BLaER1 treated with 17β-estradiol and CSF1 and Interleukin-3, amounts not matched to agents 10 nM and 100 nM (cell line): Measurements from ENCODE around the gene SLC12A4.

Experiments used
- H3K27ac ChIP-seq, 11 experiments: shearing (Covaris generic); formaldehyde crosslinking; 2 replicates each; pipeline ENCODE4 v1.8.1; 2022
- H3K27me3 ChIP-seq, 11 experiments: shearing (Covaris generic); formaldehyde crosslinking; 2 replicates each; pipeline ENCODE4 v1.8.1; 2022
- H3K36me3 ChIP-seq, 11 experiments: shearing (Covaris generic); formaldehyde crosslinking; 2 replicates each; pipeline ENCODE4 v1.8.1; 2022
- H3K4me1 ChIP-seq, 10 experiments: shearing (Covaris generic); formaldehyde crosslinking; 2 replicates each; pipeline ENCODE4 v1.8.1; 2022
- H3K4me2 ChIP-seq, 11 experiments: shearing (Covaris generic); formaldehyde crosslinking; 2 replicates each; pipeline ENCODE4 v1.8.1; 2022
- H3K4me3 ChIP-seq, 10 experiments: shearing (Covaris generic); formaldehyde crosslinking; 2 replicates each; pipeline ENCODE4 v1.8.1; 2022
- H3K9ac ChIP-seq, 11 experiments: shearing (Covaris generic); formaldehyde crosslinking; 2 replicates each; pipeline ENCODE4 v1.8.1; 2022
- H3K9me3 ChIP-seq, 11 experiments: shearing (Covaris generic); formaldehyde crosslinking; replicated peaks in 1 of 11; 2 replicates each; pipeline ENCODE4 v1.8.1; 2022
- H4K20me1 ChIP-seq, 11 experiments: shearing (Covaris generic); formaldehyde crosslinking; 2 replicates each; pipeline ENCODE4 v1.8.1; 2022
- Cebpa-rat ChIP-seq, 11 experiments: shearing (Covaris generic); IDR thresholded peaks; 2 replicates each; pipeline ENCODE4 v1.8.1; 2022

SLC12A4 gene

GRCh38 chr16:67931712-67932461 lies 36.5 kb downstream of the SLC12A4 start, which contains the start of gene CTRL:
CTRL (minus strand) TSS chr16:67931862; CDS start chr16:67931852, 10 bp downstream.
- Histone ChIP-seq H3K9me3 (no peaks in the 10 kb centered on the region), H3K27ac (no peak within 1 kb of the TSS), H4K20me1 (peaks cover 44 to 83% (median 77%) of the 10 kb centered on the region in 11 experiments), H3K4me1 (peaks cover 18 to 50% (median 46%) of the 10 kb centered on the region in 10 experiments), H3K27me3 (no peaks in the 10 kb centered on the region), H3K36me3 (peaks cover 57 to 85% (median 78%) of the 10 kb centered on the region in 11 experiments), H3K4me3 (no peak within 1 kb of the TSS), H3K9ac (0 out of 22 replicates have a peak within 1 kb of the TSS, but pooled peaks of 1 of the 11 experiments have one; percentile 1), H3K4me2 (no peak within 1 kb of the TSS)
- no peak for TF ChIP-seq Cebpa-rat (IDR thresholded peaks at IDR 0.05)

- H4K20me1 ChIP-seq = peaks cover 54 to 94% (median 88%) of the 10 kb centered on the region in 11 experiments
- no peak overlapping the region for H3K27ac ChIP-seq
- H3K9ac ChIP-seq = no peak overlapping the region
- peaks cover 29 to 61% (median 56%) of the 10 kb centered on the region in 10 experiments for H3K4me1 ChIP-seq
- H3K4me3 ChIP-seq = no peak overlapping the region
- H3K9me3 ChIP-seq = no peaks in the 10 kb centered on the region
- no peaks in the 10 kb centered on the region for H3K27me3 ChIP-seq
- peaks cover 57 to 85% (median 78%) of the 10 kb centered on the region in 11 experiments for H3K36me3 ChIP-seq
- TF ChIP-seq Cebpa-rat (IDR thresholded peaks at IDR 0.05) = no peak
- H3K4me2 ChIP-seq = no peak overlapping the region
Measured at GRCh38 chr16:67930678-67931211, 37.7 kb downstream of the SLC12A4 start.

- no peak for TF ChIP-seq Cebpa-rat (IDR thresholded peaks at IDR 0.05)
- H4K20me1 ChIP-seq = peaks cover 56 to 95% (median 90%) of the 10 kb centered on the region in 11 experiments
- peaks cover 30 to 62% (median 57%) of the 10 kb centered on the region in 10 experiments for H3K4me1 ChIP-seq
- no peak overlapping the region for H3K4me2 ChIP-seq
- H3K4me3 ChIP-seq = no peak overlapping the region
- no peaks in the 10 kb centered on the region for H3K9me3 ChIP-seq
- no peak overlapping the region for H3K9ac ChIP-seq
- peaks cover 56 to 81% (median 74%) of the 10 kb centered on the region in 11 experiments for H3K36me3 ChIP-seq
- no peaks in the 10 kb centered on the region for H3K27me3 ChIP-seq
- H3K27ac ChIP-seq = no peak overlapping the region
Measured at GRCh38 chr16:67930191-67930590, 38.2 kb downstream of the SLC12A4 start.

GRCh38 chr16:67928561-67929364 lies 39.7 kb downstream of the SLC12A4 start:
- Histone ChIP-seq H3K27ac (no peak overlapping the region; a peak in 1 of 22 replicates), H3K4me2 (peak overlapping the region in 8 of 11 experiments; percentile 6 to 87 (median 26); a peak in 10 of 22 replicates), H3K4me1 (peaks cover 19 to 63% (median 61%) of the 10 kb centered on the region in 10 experiments), H3K36me3 (peaks cover 41 to 75% (median 66%) of the 10 kb centered on the region in 11 experiments), H3K4me3 (no peak overlapping the region), H3K9ac (peak overlapping the region in 4 of 11 experiments; percentile 0 to 27 (median 10); a peak in 3 of 22 replicates), H4K20me1 (peaks cover 54 to 95% (median 90%) of the 10 kb centered on the region in 11 experiments; a peak in 21 of 22 replicates), H3K9me3 (no peaks in the 10 kb centered on the region), H3K27me3 (no peaks in the 10 kb centered on the region)
- TF ChIP-seq Cebpa-rat (IDR thresholded peaks at IDR 0.05) = no peak

GRCh38 chr16:67928147-67928546 lies 40.3 kb downstream of the SLC12A4 start:
- no peak for TF ChIP-seq Cebpa-rat (IDR thresholded peaks at IDR 0.05)
- Histone ChIP-seq H3K27ac (peak overlapping the region in 2 of 11 experiments; percentile 63 to 71; a peak in 2 of 22 replicates), H3K4me3 (no peak overlapping the region), H3K9ac (peak overlapping the region in 3 of 11 experiments; percentile 10 to 71 (median 42); a peak in 4 of 22 replicates), H4K20me1 (peaks cover 57 to 98% (median 90%) of the 10 kb centered on the region in 11 experiments; a peak in 21 of 22 replicates), H3K9me3 (no peaks in the 10 kb centered on the region), H3K36me3 (peaks cover 43 to 76% (median 67%) of the 10 kb centered on the region in 11 experiments), H3K4me2 (peak overlapping the region in 7 of 11 experiments; percentile 20 to 87 (median 26); a peak in 8 of 22 replicates), H3K4me1 (peaks cover 19 to 69% (median 66%) of the 10 kb centered on the region in 10 experiments), H3K27me3 (no peaks in the 10 kb centered on the region)

GRCh38 chr16:67927131-67927941 lies 41.1 kb downstream of the SLC12A4 start:
- peaks cover 23 to 77% (median 74%) of the 10 kb centered on the region in 10 experiments for H3K4me1 ChIP-seq
- peak overlapping the region in 1 of 10 experiments; percentile 38; a peak in 1 of 20 replicates for H3K4me3 ChIP-seq
- peaks cover 40 to 73% (median 60%) of the 10 kb centered on the region in 11 experiments for H3K36me3 ChIP-seq
- no peak for TF ChIP-seq Cebpa-rat (IDR thresholded peaks at IDR 0.05)
- H3K27ac ChIP-seq = peak overlapping the region in 6 of 11 experiments; percentile 57 to 71 (median 61); a peak in 10 of 22 replicates
- peak overlapping the region in 9 of 11 experiments; percentile 30 to 75 (median 59); a peak in 14 of 22 replicates for H3K9ac ChIP-seq
- no peaks in the 10 kb centered on the region for H3K9me3 ChIP-seq
- H3K4me2 ChIP-seq = peak overlapping the region; percentile 73 to 93 (median 87); a peak in 17 of 22 replicates
- H3K27me3 ChIP-seq = no peaks in the 10 kb centered on the region
- peaks cover 64 to 100% (median 92%) of the 10 kb centered on the region in 11 experiments; a peak in 21 of 22 replicates for H4K20me1 ChIP-seq

- peaks cover 70 to 100% (median 95%) of the 10 kb centered on the region in 11 experiments; a peak in 21 of 22 replicates for H4K20me1 ChIP-seq
- H3K36me3 ChIP-seq = peaks cover 33 to 66% (median 51%) of the 10 kb centered on the region in 11 experiments
- H3K9ac ChIP-seq = peak overlapping the region; percentile 18 to 75 (median 52); a peak in 19 of 22 replicates
Measured at GRCh38 chr16:67926181-67926750, 42.2 kb downstream of the SLC12A4 start.

More at GRCh38 chr16:67926181-67926750, 42.2 kb downstream of the SLC12A4 start:
- peak overlapping the region in 7 of 10 experiments; percentile 25 to 46 (median 35); a peak in 11 of 20 replicates for H3K4me3 ChIP-seq
- H3K9me3 ChIP-seq = no peaks in the 10 kb centered on the region
- peak overlapping the region in 10 of 11 experiments; percentile 11 to 71 (median 58); a peak in 18 of 22 replicates for H3K27ac ChIP-seq
- no peaks in the 10 kb centered on the region for H3K27me3 ChIP-seq
- TF ChIP-seq Cebpa-rat (IDR thresholded peaks at IDR 0.05) = no peak
- peak overlapping the region; percentile 73 to 93 (median 87) for H3K4me2 ChIP-seq
- peaks cover 34 to 88% (median 85%) of the 10 kb centered on the region in 10 experiments for H3K4me1 ChIP-seq
